ENCODE measurements around the gene NLGN2. TPM values are rescaled to one million over a fixed set of nuclear protein-coding genes. Genes with fewer than 3 reads are reported as not detected.

The NLGN2 gene
- total RNA-seq, 1 donor from 2014 or later = 46.7 TPM

- H3K4me3 Mint-ChIP-seq (ENCODE audit: unreplicated experiment) = peak overlapping the region; percentile 85
- no peaks in the 10 kb centered on the region for H3K27me3 Mint-ChIP-seq (ENCODE audit: low read depth)
- TF ChIP-seq CTCF (IDR thresholded peaks at IDR 0.05) = no peak
- peak overlapping the region; percentile 85 for H3K27ac Mint-ChIP-seq (ENCODE audit: unreplicated experiment)
- H3K36me3 Mint-ChIP-seq (ENCODE audit: low read depth) = peaks cover 16% of the 10 kb centered on the region
- no peak for DNase-seq (ENCODE audit: low spot score)
- no peaks in the 10 kb centered on the region for H3K9me3 Mint-ChIP-seq (ENCODE audit: low read depth)
- H3K4me1 Mint-ChIP-seq (ENCODE audit: low read depth) = peaks cover 27% of the 10 kb centered on the region
Measured at GRCh38 chr17:7405350-7406234, 2.1 kb upstream of the NLGN2 start.

DNA sequence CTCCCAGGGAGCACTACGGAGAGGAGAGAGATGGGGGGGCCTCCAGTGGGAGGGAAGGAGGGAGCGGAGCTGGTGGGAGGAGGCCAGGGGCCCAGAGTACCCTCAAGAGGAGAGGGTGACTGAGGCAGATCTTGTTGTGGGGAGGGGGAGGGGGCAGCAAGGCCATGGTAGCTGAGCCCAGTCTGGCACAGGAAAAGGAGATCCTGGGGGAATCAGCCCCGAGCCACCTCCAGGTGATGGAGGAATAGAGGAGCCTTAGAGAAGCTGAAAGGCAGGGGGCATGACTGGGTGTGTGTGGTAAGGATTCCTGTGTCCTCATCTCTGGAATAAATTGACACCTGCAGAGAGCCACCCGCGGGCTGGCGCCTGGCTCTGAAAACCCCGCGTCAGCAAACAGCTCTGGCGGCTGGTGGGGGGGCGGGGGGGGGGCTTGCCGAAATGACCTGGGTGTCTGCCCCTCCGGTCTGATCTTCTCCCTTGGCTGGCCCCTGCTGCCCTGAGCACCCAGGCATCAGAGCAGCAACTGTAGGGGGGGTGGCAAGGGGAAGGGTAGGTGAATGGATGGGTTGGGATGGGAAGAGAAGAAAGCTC is 1.3 kb upstream of the NLGN2 start:
- H3K9me3 Mint-ChIP-seq (ENCODE audit: low read depth) = no peaks in the 10 kb centered on the region
- H3K27me3 Mint-ChIP-seq (ENCODE audit: low read depth) = no peaks in the 10 kb centered on the region
- peak overlapping the region; percentile 77 for H3K4me3 Mint-ChIP-seq (ENCODE audit: unreplicated experiment)
- H3K36me3 Mint-ChIP-seq (ENCODE audit: low read depth) = peaks cover 19% of the 10 kb centered on the region
- peaks cover 27% of the 10 kb centered on the region for H3K4me1 Mint-ChIP-seq (ENCODE audit: low read depth)
- TF ChIP-seq CTCF (IDR thresholded peaks at IDR 0.05) = no peak
- no peak for DNase-seq (ENCODE audit: low spot score)
- no peak overlapping the region for H3K27ac Mint-ChIP-seq (ENCODE audit: unreplicated experiment)

DNA sequence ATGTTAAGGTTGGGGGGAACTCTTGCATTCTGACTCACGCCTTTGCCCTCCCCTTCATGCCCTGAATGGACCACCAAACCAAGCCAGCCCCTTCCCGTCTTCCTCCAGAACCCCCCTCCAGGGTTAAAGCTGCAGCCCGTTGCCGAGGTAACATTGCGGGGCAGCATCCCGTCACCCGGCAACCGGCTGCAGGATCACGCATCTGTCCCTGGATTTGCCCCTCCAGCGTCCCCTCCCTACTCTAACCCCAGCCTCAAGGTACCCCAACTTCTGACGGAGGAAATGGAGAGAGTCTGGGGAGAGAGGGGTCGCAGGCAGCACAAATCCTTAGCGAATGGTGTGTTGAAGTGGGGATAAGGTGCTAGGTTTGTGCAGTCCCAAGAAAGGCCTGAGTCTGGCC is 563 bp upstream of the NLGN2 start:
- Mint-ChIP-seq H3K9me3 (ENCODE audit: low read depth) (no peaks in the 10 kb centered on the region), H3K4me1 (ENCODE audit: low read depth) (peaks cover 24% of the 10 kb centered on the region), H3K36me3 (ENCODE audit: low read depth) (peaks cover 20% of the 10 kb centered on the region), H3K27me3 (ENCODE audit: low read depth) (no peaks in the 10 kb centered on the region), H3K4me3 (ENCODE audit: unreplicated experiment) (no peak overlapping the region), H3K27ac (ENCODE audit: unreplicated experiment) (no peak overlapping the region)
- no peak for TF ChIP-seq CTCF (IDR thresholded peaks at IDR 0.05)
- no peak for DNase-seq (ENCODE audit: low spot score)

DNA sequence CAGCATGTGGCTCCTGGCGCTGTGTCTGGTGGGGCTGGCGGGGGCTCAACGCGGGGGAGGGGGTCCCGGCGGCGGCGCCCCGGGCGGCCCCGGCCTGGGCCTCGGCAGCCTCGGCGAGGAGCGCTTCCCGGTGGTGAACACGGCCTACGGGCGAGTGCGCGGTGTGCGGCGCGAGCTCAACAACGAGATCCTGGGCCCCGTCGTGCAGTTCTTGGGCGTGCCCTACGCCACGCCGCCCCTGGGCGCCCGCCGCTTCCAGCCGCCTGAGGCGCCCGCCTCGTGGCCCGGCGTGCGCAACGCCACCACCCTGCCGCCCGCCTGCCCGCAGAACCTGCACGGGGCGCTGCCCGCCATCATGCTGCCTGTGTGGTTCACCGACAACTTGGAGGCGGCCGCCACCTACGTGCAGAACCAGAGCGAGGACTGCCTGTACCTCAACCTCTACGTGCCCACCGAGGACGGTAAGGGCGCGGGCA is 645 bp downstream of the NLGN2 start:
- no peak for TF ChIP-seq CTCF (IDR thresholded peaks at IDR 0.05)
- DNase-seq (ENCODE audit: low spot score) = no peak
- peaks cover 17% of the 10 kb centered on the region for H3K4me1 Mint-ChIP-seq (ENCODE audit: low read depth)
- H3K9me3 Mint-ChIP-seq (ENCODE audit: low read depth) = no peaks in the 10 kb centered on the region
- H3K27ac Mint-ChIP-seq (ENCODE audit: unreplicated experiment) = no peak overlapping the region
- H3K36me3 Mint-ChIP-seq (ENCODE audit: low read depth) = peaks cover 23% of the 10 kb centered on the region
- no peak overlapping the region for H3K4me3 Mint-ChIP-seq (ENCODE audit: unreplicated experiment)
- H3K27me3 Mint-ChIP-seq (ENCODE audit: low read depth) = no peaks in the 10 kb centered on the region

DNA sequence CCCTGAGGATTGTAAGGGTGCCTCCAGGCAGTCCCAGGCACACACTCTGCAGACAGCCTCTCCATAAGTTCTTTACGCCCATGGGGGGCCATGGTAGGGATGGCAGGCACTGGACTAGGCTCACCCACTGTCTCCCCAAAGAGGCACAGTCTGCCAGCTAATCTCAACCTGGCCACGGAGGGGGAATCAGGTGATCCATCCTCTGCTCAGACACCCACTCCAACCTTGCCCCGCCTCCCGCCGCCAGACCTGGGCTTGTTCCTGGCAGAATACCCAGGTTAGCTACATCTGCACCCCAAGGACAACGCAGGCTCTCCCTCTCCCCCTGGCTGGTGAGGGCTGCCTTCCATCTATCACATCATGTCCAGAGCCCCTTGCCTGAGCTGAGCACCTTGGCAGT is 1.2 kb downstream of the NLGN2 start:
- no peak for TF ChIP-seq CTCF (IDR thresholded peaks at IDR 0.05)
- Mint-ChIP-seq H3K36me3 (ENCODE audit: low read depth) (peaks cover 23% of the 10 kb centered on the region), H3K9me3 (ENCODE audit: low read depth) (no peaks in the 10 kb centered on the region), H3K4me3 (ENCODE audit: unreplicated experiment) (no peak overlapping the region), H3K27me3 (ENCODE audit: low read depth) (no peaks in the 10 kb centered on the region), H3K4me1 (ENCODE audit: low read depth) (peaks cover 17% of the 10 kb centered on the region), H3K27ac (ENCODE audit: unreplicated experiment) (no peak overlapping the region)
- DNase-seq (ENCODE audit: low spot score) = no peak
